A673 (cell line): ENCODE results near the gene PBX1. TPM values are rescaled to one million over a fixed set of nuclear protein-coding genes. Genes with fewer than 3 reads are reported as not detected.

Experiments used
- BruUV-seq: library from RNA; stranded (reverse); fragments of 400-500 nt; replicated peaks from 2 replicates; lab custom pipeline; 2021; lab: Mats Ljungman, UMichigan
- CTCF ChIA-PET: fragments of 300-600 bp; sonication (Branson Sonifier 250); formaldehyde crosslinking; loops from one replicate; lab custom pipeline; 2022; ENCODE audit warnings: antibody characterized with exemption; lab: Charles Lee
- POLR2A ChIA-PET: fragments of 300-600 bp; sonication (Branson Sonifier 250); formaldehyde crosslinking; loops from one replicate; lab custom pipeline; 2022; ENCODE audit warnings: antibody characterized with exemption; ENCODE audit not compliant: low non-redundant PET; lab: Charles Lee
- DNase-seq: peaks from one replicate; pipeline ENCODE4 v3.0.0-alpha.2; 2015; ENCODE audit warnings: low spot score
- H3K27ac ChIP-seq: fragments of 200-600 bp; sonication (generic); 2 replicates; pipeline ENCODE4 v1.5.1; 2016; ENCODE audit warnings: mixed run types, low read depth, mild to moderate bottlenecking, mixed read lengths, antibody characterized with exemption, low read length; ENCODE audit not compliant: poor library complexity, severe bottlenecking
- H3K27me3 ChIP-seq: fragments of 200-600 bp; sonication (generic); replicated peaks from 2 replicates; pipeline ENCODE4 v1.6.1; 2017; ENCODE audit warnings: mixed run types, low read depth, mild to moderate bottlenecking, mixed read lengths, antibody characterized with exemption, low read length; ENCODE audit not compliant: insufficient read depth, poor library complexity
- H3K36me3 ChIP-seq: fragments of 200-600 bp; sonication (generic); 2 replicates; pipeline ENCODE4 v1.6.1; 2016; ENCODE audit warnings: mixed run types, mild to moderate bottlenecking, mixed read lengths, antibody characterized with exemption, low read length; ENCODE audit not compliant: insufficient read depth, poor library complexity, severe bottlenecking
- H3K4me1 ChIP-seq: fragments of 200-600 bp; sonication (generic); 2 replicates; pipeline ENCODE4 v1.6.1; 2017; ENCODE audit warnings: mixed run types, mild to moderate bottlenecking, mixed read lengths, antibody characterized with exemption, low read length; ENCODE audit not compliant: insufficient read depth, poor library complexity, severe bottlenecking
- H3K4me3 ChIP-seq: fragments of 200-600 bp; sonication (generic); 2 replicates; pipeline ENCODE4 v1.5.1; 2016; ENCODE audit warnings: low read depth, mixed run types, mild to moderate bottlenecking, mixed read lengths, low read length; ENCODE audit not compliant: poor library complexity, severe bottlenecking
- H3K9me3 ChIP-seq: fragments of 200-600 bp; sonication (generic); 2 replicates; pipeline ENCODE4 v1.6.1; 2016; ENCODE audit warnings: mixed run types, low read depth, mild to moderate bottlenecking, mixed read lengths, antibody characterized with exemption, low read length; ENCODE audit not compliant: poor library complexity, severe bottlenecking
- CTCF ChIP-seq: fragments of 300-800, 200-600 bp; sonication (generic); conservative IDR thresholded peaks from 2 replicates; pipeline ENCODE4 v1.5.1; 2017; ENCODE audit warnings: low read depth, mild to moderate bottlenecking, antibody characterized with exemption, low read length, moderate library complexity, mixed read lengths
- EZH2 ChIP-seq: fragments of 200-600 bp; sonication (generic); IDR thresholded peaks from 2 replicates; pipeline ENCODE4 v1.6.1; 2017; ENCODE audit warnings: borderline replicate concordance, low read depth, mild to moderate bottlenecking, mixed read lengths, antibody characterized with exemption, low read length; ENCODE audit not compliant: poor library complexity, severe bottlenecking
- intact Hi-C: fragments of 100-400 bp; cut with micrococcal nuclease; formaldehyde crosslinking; loops from one replicate; pipeline ENCODE4 v1.10.0; 2022; ENCODE audit not compliant: unreplicated experiment
- total RNA-seq: library from RNA; stranded (reverse); gene quantifications from 2 replicates; pipeline ENCODE4 v1.2.3, GENCODE V29; 2021

PBX1 gene
- total RNA-seq, 1 experiment from 2014 or later: 51.5 TPM

DNA sequence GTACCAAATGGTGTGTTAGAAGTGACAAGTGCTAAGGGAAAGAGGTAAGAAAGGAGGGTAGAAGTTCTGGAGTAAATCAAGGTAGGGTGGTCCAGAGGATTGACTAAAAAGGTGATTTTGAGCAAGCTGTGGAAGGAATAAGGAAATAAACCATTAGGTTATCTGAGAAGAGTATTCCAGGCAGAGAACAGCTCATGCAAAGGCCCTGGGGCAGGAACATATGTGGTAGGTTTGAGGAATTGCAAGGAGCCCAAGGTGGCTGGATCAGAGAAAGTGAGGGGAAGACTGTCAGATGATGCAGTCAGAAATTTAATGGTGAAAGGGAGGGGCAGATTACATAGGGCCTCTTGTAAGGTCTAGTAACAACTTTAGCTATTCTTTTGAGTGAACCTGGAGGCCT lies 302.6 kb downstream of the PBX1 start:
- no peaks in the 10 kb centered on the region for H3K9me3 ChIP-seq
- CTCF ChIA-PET: no interaction called here
- H3K4me3 ChIP-seq: no peak overlapping the region
- POLR2A ChIA-PET: no interaction called here
- H3K27ac ChIP-seq: no peak overlapping the region
- no peak for DNase-seq
- H3K27me3 ChIP-seq: no peaks in the 10 kb centered on the region
- no peaks in the 10 kb centered on the region for H3K36me3 ChIP-seq
- intact Hi-C loops: no loop called here
- BruUV-seq: no TSS peak
- TF ChIP-seq EZH2: no peak
- no peak for TF ChIP-seq CTCF
- peaks cover 6% of the 10 kb centered on the region for H3K4me1 ChIP-seq

DNA sequence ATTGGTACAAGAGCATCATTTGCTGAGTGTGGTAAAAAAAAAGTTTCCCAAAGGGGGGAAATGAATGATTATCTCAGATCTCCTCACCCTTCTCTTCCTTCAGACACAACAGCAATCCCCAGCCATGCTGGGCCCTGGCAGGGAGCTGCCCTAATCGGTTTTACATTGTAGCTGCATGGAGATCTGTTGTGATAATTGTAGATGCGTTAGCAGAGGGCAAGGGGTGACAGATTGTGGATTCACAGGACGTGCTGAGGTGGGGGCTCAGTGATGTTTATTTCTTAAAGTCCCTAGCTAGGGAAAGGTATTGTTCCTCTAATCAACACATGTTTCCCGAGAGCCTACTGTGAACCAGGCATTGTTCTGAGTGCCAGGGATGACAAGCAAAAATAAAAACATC lies 304.1 kb downstream of the PBX1 start:
- TF ChIP-seq EZH2: no peak
- intact Hi-C loops: no loop called here
- H3K4me3 ChIP-seq: no peak overlapping the region
- no peaks in the 10 kb centered on the region for H3K9me3 ChIP-seq
- no peak overlapping the region for H3K27ac ChIP-seq
- ChIA-PET CTCF (no interaction called here), POLR2A (no interaction called here)
- no peaks in the 10 kb centered on the region for H3K27me3 ChIP-seq
- no TSS peak for BruUV-seq
- DNase-seq: no peak
- H3K4me1 ChIP-seq: peaks cover 3% of the 10 kb centered on the region
- H3K36me3 ChIP-seq: no peaks in the 10 kb centered on the region

GRCh38 chr1:164864161-164864560 lies 305.2 kb downstream of the PBX1 start:
- Histone ChIP-seq H3K27ac (no peak overlapping the region), H3K36me3 (no peaks in the 10 kb centered on the region), H3K4me3 (no peak overlapping the region), H3K9me3 (no peaks in the 10 kb centered on the region), H3K27me3 (no peaks in the 10 kb centered on the region), H3K4me1 (no peaks in the 10 kb centered on the region)
- ChIA-PET CTCF (no interaction called here), POLR2A (no interaction called here)
- intact Hi-C loops: no loop called here
- DNase-seq: no peak
- BruUV-seq: no TSS peak
- TF ChIP-seq EZH2 (no peak), CTCF (no peak)

DNA sequence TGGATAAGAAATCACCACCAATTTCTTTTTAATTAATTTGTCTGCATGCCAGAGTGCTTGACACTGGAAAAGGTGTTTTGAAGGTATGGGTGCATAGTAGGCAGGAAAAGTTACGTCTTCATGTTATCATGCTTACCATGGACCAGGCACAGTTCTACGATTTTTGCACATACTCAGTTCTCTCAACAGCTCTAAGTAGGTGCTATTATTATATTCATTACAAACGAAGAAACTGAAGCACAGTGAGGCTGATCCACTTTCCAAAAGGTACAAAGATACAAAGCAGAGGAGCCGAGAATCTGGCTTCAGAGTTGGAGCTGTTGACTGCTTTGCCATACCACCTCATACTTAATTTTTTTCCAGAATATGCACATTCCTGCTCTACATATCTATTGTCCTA lies 306.4 kb downstream of the PBX1 start:
- no peak overlapping the region for H3K27ac ChIP-seq
- H3K4me1 ChIP-seq: no peaks in the 10 kb centered on the region
- ChIA-PET POLR2A (no interaction called here), CTCF (no interaction called here)
- no peaks in the 10 kb centered on the region for H3K27me3 ChIP-seq
- no peaks in the 10 kb centered on the region for H3K36me3 ChIP-seq
- DNase-seq: no peak
- BruUV-seq: no TSS peak
- intact Hi-C loops: no loop called here
- no peak for TF ChIP-seq EZH2
- no peak for TF ChIP-seq CTCF
- H3K9me3 ChIP-seq: no peaks in the 10 kb centered on the region
- H3K4me3 ChIP-seq: no peak overlapping the region
